DLD1 (cell line): ENCODE results near the gene CHRM4.

Experiments used
- in situ Hi-C: cut with HindIII; loops from 2 replicates; pipeline ENCODE4 v1.10.0; 2017; ENCODE audit warnings: low sequenced_read_pairs

The CHRM4 gene

GRCh38 chr11:46369458-46370152 lies 22.0 kb downstream of the CHRM4 start:
- in situ Hi-C loops = no loop called here

DNA sequence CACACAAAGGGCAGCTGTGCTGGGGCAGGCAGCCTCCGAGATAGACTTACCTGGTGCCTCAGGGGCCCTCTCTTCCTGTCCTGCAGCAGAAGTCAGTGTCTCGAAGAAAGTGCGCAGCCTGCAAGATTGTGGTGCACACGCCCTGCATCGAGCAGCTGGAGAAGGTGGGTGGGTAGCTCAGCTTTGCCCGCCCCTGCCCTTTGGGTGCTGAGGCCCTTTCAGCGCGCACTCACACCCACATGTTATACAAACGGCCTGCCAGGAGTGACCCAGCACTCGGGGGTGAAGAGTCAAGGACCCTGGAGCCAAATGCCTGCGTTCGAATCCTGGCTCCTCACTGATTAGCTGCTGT lies 23.7 kb downstream of the CHRM4 start:
- in situ Hi-C loops = no loop called here

GRCh38 chr11:46367244-46367915 lies 24.2 kb downstream of the CHRM4 start:
- in situ Hi-C loops = no loop called here

DNA sequence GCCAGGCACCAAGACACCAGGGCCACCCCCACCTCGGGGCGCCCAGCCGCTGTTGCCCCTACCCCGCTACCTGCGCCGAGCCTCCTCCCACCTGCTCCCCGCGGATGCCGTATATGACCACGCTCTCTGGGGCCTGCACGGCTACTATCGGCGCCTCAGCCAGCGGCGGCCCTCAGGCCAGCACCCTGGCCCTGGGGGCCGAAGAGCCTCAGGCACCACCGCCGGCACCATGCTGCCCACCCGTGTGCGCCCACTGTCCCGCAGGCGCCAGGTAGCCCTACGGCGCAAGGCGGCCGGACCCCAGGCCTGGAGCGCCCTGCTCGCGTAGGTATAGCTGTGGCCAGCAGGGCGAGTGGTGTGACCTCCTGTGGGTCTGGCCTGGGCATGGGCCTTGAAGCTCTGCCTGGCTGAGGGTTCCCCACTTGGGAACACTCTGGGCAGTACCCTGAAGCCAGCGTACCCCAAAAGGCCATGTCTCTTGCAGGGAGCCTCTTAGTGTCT lies 24.9 kb downstream of the CHRM4 start:
- in situ Hi-C loops = no loop called here

GRCh38 chr11:46366260-46366659 lies 25.3 kb downstream of the CHRM4 start:
- in situ Hi-C loops = no loop called here

DNA sequence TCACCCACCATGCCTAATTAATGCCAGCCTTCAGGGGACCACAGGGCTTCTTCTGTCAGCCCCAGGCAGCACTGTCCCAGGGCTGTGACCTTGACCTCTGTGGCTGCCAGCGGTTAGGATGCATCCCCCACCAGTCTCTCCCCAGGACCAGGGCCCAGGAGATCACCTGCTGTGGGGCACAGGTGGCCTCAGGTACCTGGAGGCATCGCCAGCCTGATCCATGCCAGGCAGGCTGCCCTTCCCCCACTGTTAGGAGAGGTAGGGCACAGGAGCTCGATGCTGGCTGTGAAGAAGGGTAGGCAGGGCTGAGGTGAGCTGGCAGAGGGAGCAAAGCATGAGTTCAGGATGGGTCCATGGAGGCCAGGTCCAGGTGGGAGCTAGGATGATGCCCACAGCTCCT lies 26.8 kb downstream of the CHRM4 start:
- in situ Hi-C loops = no loop called here

DNA sequence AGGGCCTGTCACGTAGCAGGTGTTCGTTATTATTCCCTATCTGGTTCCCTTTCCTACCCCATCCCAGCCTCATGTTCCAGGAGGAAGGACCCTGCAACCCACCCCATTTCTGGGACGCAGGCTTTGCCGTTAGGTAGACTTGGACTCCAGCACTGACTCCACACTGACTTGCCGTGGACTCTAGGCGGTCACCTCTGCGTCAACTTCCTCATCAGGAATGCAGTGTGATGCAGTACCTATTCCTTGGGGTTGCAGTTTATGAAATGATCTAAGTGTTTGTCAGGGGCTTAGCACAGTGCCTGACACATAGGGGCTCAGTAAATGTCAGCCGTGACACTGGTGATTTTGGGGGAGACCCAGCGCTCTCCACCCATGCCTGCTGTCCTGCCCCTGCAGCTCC lies 27.5 kb downstream of the CHRM4 start:
- in situ Hi-C loops = no loop called here

- in situ Hi-C loops = no loop called here
These were observed 28.0 kb downstream of the CHRM4 start for GRCh38 chr11:46363455-46364005.

GRCh38 chr11:46363031-46363407 lies 28.6 kb downstream of the CHRM4 start:
- in situ Hi-C loops = no loop called here

DNA sequence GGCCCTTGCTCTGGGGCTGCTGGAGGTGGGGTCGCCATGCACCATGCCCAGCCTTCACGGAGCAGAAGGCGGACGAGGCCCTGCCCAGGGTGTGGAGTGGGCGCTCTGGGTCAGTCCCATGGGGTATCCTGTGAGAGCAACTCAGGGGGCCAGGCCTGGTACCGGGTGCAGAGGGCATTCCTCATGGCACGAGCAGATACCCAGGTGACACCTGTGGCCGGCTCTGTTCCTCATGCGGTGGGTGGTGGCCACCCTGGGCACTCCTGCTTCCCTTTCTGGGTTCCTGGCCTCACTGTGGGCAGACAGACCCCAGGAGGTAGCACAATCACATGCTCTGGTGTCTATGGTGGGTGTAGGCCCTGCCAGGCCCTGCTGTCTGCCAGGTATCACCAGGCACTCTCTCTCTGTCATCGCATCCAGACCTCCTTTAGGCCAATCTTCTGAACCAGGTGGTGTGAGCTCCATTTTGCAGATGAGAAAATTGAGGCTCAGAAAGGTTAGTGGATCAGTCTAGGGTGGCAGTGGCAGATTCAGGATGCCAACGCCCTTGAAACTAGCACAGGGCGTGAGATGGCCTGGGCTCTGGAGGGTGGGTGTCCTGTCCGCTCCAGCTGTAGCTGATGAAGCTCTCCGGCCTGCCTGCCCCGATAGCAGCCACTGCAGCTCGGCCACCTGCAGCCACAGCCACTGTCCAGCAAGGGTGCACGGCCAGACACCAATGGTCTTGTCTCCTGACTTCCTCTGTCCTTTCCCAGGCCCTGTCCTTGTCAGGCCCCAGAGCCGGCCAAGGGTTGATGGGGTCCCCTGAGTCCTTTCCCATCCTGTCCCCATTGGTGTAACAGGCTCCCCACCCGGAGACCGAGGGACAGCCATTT lies 29.2 kb downstream of the CHRM4 start:
- in situ Hi-C loops = no loop called here

- in situ Hi-C loops = no loop called here
These were observed 30.1 kb downstream of the CHRM4 start for GRCh38 chr11:46361283-46362155.

DNA sequence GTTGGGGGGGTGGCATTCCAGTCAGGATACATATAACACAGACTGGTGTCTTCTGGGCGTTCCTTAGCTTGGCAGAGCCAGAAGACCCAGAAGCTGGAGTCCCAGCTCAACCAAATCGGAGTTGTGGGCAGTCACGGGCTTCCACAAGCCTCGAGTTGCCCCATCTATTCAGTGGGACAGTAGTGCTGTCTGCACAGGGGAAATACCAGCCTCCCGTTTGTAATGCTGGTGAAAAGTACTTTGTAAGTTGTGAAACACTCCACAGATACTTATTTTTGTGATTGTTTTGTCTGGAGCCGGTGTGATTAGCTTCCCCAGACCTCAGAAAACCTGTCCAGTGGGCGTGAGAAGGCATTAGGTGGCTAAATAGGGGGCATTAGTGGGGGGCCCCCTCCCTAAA lies 30.7 kb downstream of the CHRM4 start:
- in situ Hi-C loops = no loop called here

GRCh38 chr11:46359953-46360352 lies 31.6 kb downstream of the CHRM4 start:
- in situ Hi-C loops = no loop called here

GRCh38 chr11:46357483-46357936 lies 34.1 kb downstream of the CHRM4 start:
- in situ Hi-C loops = no loop called here

GRCh38 chr11:46356924-46357482 lies 34.6 kb downstream of the CHRM4 start:
- in situ Hi-C loops = no loop called here

DNA sequence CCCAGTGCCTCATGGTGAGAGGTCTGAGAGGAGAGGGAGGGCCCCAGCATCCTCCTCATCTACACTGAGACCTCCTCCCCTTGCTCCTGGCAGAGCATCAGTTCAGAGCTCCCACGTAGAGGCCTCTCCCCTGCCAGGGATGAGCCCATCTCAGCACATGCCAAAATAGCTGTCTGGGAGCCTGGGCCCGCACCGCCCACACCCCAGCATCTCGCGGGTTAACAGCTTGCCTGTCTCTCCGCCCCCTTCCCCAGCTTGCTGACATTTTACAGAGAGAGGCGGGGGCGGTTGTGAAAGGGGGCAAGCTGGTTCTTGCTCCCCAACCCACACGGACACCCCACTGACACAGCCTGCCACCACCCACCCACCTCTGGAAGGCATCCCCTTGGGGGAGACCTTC lies 37.9 kb downstream of the CHRM4 start:
- in situ Hi-C loops = no loop called here

DNA sequence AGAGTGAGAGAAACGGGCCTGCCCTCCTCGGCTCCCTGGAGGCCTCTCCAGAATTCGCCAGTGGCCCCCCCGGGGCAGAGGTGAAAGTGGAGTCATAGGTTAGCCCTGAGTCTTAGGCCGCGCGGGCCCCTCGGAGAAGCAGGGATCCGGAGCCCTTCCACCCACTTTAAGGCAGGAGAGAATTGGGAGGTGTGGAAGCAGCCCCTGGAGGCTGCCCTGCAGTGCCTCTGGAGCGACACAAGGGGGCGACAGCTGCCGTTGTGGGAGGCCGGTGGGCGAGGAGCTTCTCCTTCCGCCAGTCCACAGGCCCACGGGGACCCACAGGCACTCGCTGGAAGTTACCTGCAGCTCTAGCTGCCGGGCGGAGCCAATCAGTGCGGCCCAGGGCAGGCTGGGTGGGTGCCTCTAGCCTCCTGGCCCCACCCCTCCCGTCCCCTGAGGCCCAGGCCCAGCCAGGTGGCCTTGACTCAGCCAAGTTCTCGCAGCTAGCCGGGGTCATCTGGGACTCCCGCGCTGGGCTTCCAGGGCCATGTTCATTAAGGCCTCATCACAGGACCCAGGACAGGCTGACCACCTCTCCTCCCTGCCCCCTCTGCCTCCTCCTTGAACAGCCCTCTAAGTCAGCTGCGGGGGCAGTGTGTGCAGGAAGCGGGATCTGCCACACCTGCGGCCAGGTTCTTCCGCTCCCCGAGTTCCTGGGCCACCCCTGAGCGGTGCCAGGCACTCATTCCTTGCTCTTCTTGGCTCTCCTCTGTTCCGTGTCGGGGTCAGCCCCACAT lies 39.3 kb downstream of the CHRM4 start:
- in situ Hi-C loops = no loop called here

- in situ Hi-C loops = no loop called here
These were observed 40.0 kb downstream of the CHRM4 start for GRCh38 chr11:46351606-46352005.

DNA sequence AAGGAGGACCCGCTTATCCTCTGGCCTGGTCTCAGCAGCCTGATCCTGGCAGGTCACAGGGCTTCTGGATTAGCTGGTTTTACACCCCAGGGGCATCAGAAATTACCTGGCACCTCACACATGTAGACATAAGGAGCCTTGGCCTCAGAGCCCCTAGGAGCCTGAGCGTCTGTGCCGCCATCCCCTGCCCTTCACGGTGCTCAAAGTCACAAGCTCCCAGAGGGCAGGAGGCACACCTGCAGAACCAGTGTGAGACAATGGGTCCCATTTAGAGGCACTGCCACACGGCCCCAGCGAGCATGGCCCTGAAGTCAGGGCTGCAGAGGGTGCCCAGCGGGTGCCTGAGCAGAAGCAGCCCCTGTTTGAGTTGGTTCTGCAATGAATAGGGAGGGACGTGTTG lies 40.4 kb downstream of the CHRM4 start:
- in situ Hi-C loops = no loop called here
